Measurements from ENCODE around the gene AP3S2. TPM values are rescaled to one million over a fixed set of nuclear protein-coding genes. Genes with fewer than 3 reads are reported as not detected.
A peak's percentile ranks its signal among the peaks of the same experiment; 100 is the strongest.
"Not testable (repeated sequence)": the region's sequence is repeated elsewhere in the genome, so short reads cannot be mapped to it uniquely, and the experiment has no call there.

Gene AP3S2
- total RNA-seq, result 22.7 and 30.5 TPM in 2 replicates

DNA sequence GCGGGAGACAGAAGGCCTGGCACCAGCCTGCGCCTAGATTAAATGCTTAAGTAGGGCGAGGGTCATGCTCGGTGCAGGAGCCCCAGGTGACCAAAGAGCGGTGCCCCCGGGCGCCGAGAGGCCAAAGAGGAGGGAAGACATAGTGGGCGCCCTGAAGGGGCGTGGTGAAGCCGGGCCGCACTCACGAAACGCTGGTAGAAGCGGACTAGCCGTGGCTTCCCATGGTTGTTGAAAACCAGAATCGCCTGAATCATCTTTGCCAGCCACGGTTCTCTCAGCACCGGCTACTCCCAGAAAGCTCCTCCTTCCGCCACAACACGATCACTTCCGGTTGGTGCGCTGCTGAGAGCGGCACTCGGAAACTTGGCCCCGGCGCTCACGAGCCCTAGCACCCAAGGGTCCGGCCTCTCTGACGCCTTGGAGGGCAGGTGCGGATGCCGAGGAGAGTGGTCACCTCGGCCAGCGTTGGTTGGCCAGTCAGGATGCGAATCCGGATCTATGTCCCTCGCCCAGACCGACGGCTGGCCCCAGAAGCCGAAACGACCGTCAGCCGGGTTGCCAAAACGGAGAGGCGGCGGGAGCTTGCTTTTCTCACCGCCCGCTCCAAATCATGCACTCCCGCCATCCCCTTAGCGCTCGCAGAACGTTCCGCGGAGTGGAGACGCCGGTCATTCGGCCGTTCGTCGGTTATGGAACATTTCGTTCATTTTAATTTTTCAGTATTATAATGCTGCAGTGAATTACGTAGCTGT, at the start of gene AP3S2:
Gene AP3S2, minus strand, starts transcription at position 299 of the 752 bp plus-strand sequence. Its CDS starts 45 bp downstream, at position 254.
- peak within 1 kb of the TSS; percentile 70 for H3K4me3 ChIP-seq (ENCODE audit: low read depth, low read length)
- DNase-seq (ENCODE audit: low read depth), result peak; percentile 60
- TF ChIP-seq, protein P1, sequence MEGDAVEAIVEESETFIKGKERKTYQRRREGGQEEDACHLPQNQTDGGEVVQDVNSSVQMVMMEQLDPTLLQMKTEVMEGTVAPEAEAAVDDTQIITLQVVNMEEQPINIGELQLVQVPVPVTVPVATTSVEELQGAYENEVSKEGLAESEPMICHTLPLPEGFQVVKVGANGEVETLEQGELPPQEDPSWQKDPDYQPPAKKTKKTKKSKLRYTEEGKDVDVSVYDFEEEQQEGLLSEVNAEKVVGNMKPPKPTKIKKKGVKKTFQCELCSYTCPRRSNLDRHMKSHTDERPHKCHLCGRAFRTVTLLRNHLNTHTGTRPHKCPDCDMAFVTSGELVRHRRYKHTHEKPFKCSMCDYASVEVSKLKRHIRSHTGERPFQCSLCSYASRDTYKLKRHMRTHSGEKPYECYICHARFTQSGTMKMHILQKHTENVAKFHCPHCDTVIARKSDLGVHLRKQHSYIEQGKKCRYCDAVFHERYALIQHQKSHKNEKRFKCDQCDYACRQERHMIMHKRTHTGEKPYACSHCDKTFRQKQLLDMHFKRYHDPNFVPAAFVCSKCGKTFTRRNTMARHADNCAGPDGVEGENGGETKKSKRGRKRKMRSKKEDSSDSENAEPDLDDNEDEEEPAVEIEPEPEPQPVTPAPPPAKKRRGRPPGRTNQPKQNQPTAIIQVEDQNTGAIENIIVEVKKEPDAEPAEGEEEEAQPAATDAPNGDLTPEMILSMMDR (conservative IDR thresholded peaks at IDR 0.05; ENCODE audit: low read depth, low read length), result no peak

DNA sequence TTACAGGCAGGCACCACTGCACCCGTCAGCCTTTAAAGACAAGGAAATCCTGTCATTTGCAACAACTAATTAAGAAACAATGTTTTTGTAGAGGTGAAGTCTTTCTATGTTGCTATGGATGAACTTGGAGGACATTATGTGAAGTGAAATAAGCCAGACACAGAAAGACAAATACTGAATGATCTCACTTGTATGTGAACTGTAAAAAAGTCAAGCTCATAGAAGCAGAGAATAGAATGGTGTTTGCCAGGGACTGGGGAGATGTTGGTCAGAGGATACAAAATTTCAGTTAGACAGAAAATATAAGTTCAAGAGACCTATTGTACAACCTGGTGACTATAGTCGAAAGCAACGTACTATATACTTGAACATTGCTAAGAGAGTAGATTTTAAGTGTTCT, 46.1 kb upstream of the AP3S2 start:
- no peak overlapping the region for H3K4me3 ChIP-seq (ENCODE audit: low read depth, low read length)
- TF ChIP-seq, protein P1 (conservative IDR thresholded peaks at IDR 0.05; ENCODE audit: low read depth, low read length), result no peak
- no peak for DNase-seq (ENCODE audit: low read depth)

GRCh38 chr15:89939377-89939776, 45.6 kb upstream of the AP3S2 start:
- not testable (repeated sequence) for H3K4me3 ChIP-seq (ENCODE audit: low read depth, low read length); DNase-seq (ENCODE audit: low read depth)

- no peak overlapping the region for H3K4me3 ChIP-seq (ENCODE audit: low read depth, low read length)
- DNase-seq (ENCODE audit: low read depth), result no peak
- TF ChIP-seq, protein P1 (conservative IDR thresholded peaks at IDR 0.05; ENCODE audit: low read depth, low read length), result no peak
These were observed 43.9 kb upstream of the AP3S2 start for GRCh38 chr15:89937365-89938350.

- TF ChIP-seq, protein P1 (conservative IDR thresholded peaks at IDR 0.05; ENCODE audit: low read depth, low read length), result no peak
- no peak overlapping the region for H3K4me3 ChIP-seq (ENCODE audit: low read depth, low read length)
- DNase-seq (ENCODE audit: low read depth), result no peak
These were observed 43.0 kb upstream of the AP3S2 start for GRCh38 chr15:89936786-89937265.

DNA sequence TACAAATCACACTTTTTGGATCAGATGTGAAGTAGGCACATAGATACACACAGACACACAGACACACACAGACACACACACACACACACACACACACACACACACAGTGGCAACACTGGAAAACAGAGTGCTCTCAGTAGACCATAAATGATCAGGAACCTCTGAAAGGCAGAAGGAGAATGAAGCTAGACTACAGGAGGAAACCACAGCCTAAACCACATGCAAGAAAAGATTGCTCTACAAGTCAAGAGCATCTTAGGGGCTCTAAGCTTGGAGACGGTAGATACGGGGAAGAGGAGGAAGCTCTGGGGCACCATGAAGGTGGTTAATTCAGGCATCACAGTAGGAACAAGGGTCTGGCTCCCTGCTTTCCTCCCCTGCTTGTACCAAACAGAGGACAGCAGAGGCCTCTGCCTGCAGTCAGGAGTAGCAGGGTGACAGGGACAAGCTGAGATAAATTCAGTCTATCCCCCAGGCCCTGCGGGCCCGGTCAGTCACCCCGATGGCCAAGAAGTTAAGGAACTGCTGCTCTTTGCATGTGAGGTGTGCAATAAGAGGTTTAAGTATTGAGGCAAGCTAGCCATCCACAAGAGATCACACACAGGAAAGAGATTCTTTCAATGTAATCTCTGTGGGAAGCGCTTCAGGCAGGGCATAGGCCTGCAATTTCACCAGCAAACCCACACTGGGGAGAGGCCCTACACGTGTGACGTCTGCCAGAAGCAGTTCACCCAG, 42.4 kb upstream of the AP3S2 start:
- no peak overlapping the region for H3K4me3 ChIP-seq (ENCODE audit: low read depth, low read length)
- TF ChIP-seq, protein P1 (conservative IDR thresholded peaks at IDR 0.05; ENCODE audit: low read depth, low read length), result no peak
- no peak for DNase-seq (ENCODE audit: low read depth)

Measured in epithelial cell of proximal tubule (primary cell).